Coronary artery (tissue), 2 donors: ENCODE measurements around the gene ZIC2.
A peak's percentile ranks its signal among the peaks of the same experiment; 100 is the strongest.

Experiments used
- DNase-seq: peaks from one replicate; pipeline ENCODE4 v3.0.0-alpha.2; 2017; ENCODE audit warnings: low spot score
- H3K27ac ChIP-seq, 2 donors: fragments of 200-600 bp; sonication (generic); one replicate each; pipeline ENCODE4 v1.5.1; 2016 to 2019
- H3K4me3 ChIP-seq: fragments of 200-600 bp; sonication (generic); 2 replicates; pipeline ENCODE4 v1.5.1; 2016; ENCODE audit warnings: mild to moderate bottlenecking, moderate library complexity
- CTCF ChIP-seq: fragments of 200-600 bp; sonication (generic); IDR thresholded peaks from one replicate; pipeline ENCODE4 v1.5.1; 2019; ENCODE audit warnings: antibody characterized with exemption

Gene ZIC2

GRCh38 chr13:99980201-99980823 is 1.3 kb upstream of the ZIC2 start:
- no peak for TF ChIP-seq CTCF
- Histone ChIP-seq H3K27ac (no peak overlapping the region), H3K4me3 (peak overlapping the region; percentile 77)
- no peak for DNase-seq

GRCh38 chr13:99980824-99981734 is 505 bp upstream of the ZIC2 start:
- no peak for DNase-seq
- Histone ChIP-seq H3K27ac (no peak overlapping the region), H3K4me3 (peak overlapping the region; percentile 77)
- no peak for TF ChIP-seq CTCF

- Histone ChIP-seq H3K27ac (no peak overlapping the region), H3K4me3 (peak overlapping the region; percentile 77)
- DNase-seq = no peak
- no peak for TF ChIP-seq CTCF
Measured at GRCh38 chr13:99982036-99982730, 599 bp downstream of the ZIC2 start.

GRCh38 chr13:99982731-99983498 is 1.3 kb downstream of the ZIC2 start:
- Histone ChIP-seq H3K27ac (no peak overlapping the region), H3K4me3 (peak overlapping the region; percentile 77)
- no peak for TF ChIP-seq CTCF
- DNase-seq = no peak

GRCh38 chr13:99983499-99984401 is 2.2 kb downstream of the ZIC2 start:
- no peak for DNase-seq
- H3K27ac ChIP-seq = no peak overlapping the region
- no peak for TF ChIP-seq CTCF
- H3K4me3 ChIP-seq = no peak overlapping the region
